Ectodermal cell (in vitro differentiated cells): ENCODE data around the gene LRBA.
A peak's percentile ranks its signal among the peaks of the same experiment; 100 is the strongest.

ENCODE experiments used
- H3K27ac ChIP-seq: 2 replicates; pipeline ENCODE4 v1.7.0; 2013; ENCODE audit warnings: mild to moderate bottlenecking, low read depth, low read length; ENCODE audit not compliant: insufficient read depth, poor library complexity, severe bottlenecking
- H3K27me3 ChIP-seq: 2 replicates; pipeline ENCODE4 v1.7.0; 2013; ENCODE audit warnings: mild to moderate bottlenecking, low read length; ENCODE audit not compliant: insufficient read depth, control insufficient read depth, poor library complexity, severe bottlenecking
- H3K36me3 ChIP-seq: one replicate; pipeline ENCODE4 v1.7.0; 2013; ENCODE audit warnings: low read length; ENCODE audit not compliant: control insufficient read depth, insufficient read depth
- H3K4me1 ChIP-seq: one replicate; pipeline ENCODE4 v1.7.0; 2013; ENCODE audit warnings: low read length; ENCODE audit not compliant: control insufficient read depth, insufficient read depth
- H3K4me3 ChIP-seq: 2 replicates; pipeline ENCODE4 v1.7.0; 2013; ENCODE audit warnings: low read depth, low read length, control low read depth; ENCODE audit not compliant: insufficient read depth
- H3K9me3 ChIP-seq: 2 replicates; pipeline ENCODE4 v1.7.0; 2013; ENCODE audit warnings: mild to moderate bottlenecking, low read length, moderate library complexity; ENCODE audit not compliant: control insufficient read depth
- WGBS, 2 experiments: methylation state at CpG; one replicate each; pipeline ENCODE4 v1.1.7; 2013; ENCODE audit warnings: missing lambda C conversion rate in 2 of 2; 5-methylcytosine and 5-hydroxymethylcytosine counted together

The LRBA gene

GRCh38 chr4:150305995-150306394 is 709.1 kb downstream of the LRBA start:
- Histone ChIP-seq H3K27ac (no peak overlapping the region), H3K36me3 (no peaks in the 10 kb centered on the region), H3K27me3 (no peaks in the 10 kb centered on the region), H3K4me3 (no peak overlapping the region), H3K9me3 (no peaks in the 10 kb centered on the region), H3K4me1 (no peaks in the 10 kb centered on the region)
- 96 to 100% methylated on average over 1 to 2 of the region's 2 CpGs for WGBS, 2 experiments

GRCh38 chr4:150302553-150302952 is 712.5 kb downstream of the LRBA start:
- Histone ChIP-seq H3K9me3 (no peaks in the 10 kb centered on the region), H3K36me3 (no peaks in the 10 kb centered on the region), H3K4me1 (no peaks in the 10 kb centered on the region), H3K27ac (no peak overlapping the region), H3K4me3 (no peak overlapping the region), H3K27me3 (no peaks in the 10 kb centered on the region)
- 91 to 94% methylated on average over 3 of the region's 4 CpGs for WGBS, 2 experiments

DNA sequence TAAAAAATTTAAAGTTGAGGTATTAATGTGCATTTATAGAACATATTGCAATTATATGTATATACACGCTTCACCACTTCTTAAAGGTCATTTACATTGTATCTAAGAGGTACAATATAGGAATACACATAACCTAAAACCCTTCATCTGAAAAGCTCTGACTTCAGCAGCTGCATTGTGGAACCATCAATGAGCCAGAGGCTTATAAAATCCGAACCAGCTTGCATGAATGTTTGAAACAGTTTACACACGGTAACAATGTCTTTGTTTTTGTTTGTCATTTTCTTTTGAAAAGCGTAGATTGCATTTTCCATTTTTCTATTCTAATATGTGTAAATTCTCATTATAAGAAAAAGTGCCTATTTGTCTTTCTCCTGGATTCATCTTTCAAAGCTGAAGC is 715.3 kb downstream of the LRBA start:
- H3K27me3 ChIP-seq = no peaks in the 10 kb centered on the region
- WGBS, 2 experiments = 88 to 95% methylated on average over 2 of the region's 4 CpGs
- no peaks in the 10 kb centered on the region for H3K4me1 ChIP-seq
- H3K36me3 ChIP-seq = no peaks in the 10 kb centered on the region
- no peaks in the 10 kb centered on the region for H3K9me3 ChIP-seq
- no peak overlapping the region for H3K4me3 ChIP-seq
- H3K27ac ChIP-seq = no peak overlapping the region

DNA sequence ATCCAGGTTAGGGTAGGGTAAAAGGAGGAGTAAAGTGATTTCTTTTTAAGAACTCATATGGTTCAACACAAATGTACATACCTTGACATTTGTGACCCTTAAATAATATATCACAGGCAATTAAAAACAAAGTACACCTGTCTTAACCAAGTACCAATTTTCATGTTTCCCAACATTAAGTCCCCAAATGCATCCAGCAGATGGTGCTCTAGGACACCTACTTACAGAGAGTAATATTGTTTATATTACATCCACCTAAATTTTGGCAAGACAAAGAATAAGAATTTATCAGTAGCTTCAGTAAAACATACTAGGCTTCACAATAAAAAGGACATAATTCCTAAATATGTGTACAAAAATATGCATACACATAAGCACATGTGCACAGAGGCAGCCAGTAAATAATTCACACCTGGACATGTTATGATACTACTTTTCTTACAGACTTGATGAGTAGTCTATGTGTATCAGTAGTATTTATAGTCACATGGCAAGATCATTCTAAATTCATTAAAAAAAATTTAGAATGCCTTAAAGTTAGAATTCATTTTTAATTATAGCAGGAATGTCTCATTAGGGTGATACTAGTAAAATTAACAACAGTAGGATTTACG is 717.1 kb downstream of the LRBA start:
- Histone ChIP-seq H3K4me3 (no peak overlapping the region), H3K27me3 (no peaks in the 10 kb centered on the region), H3K36me3 (no peaks in the 10 kb centered on the region), H3K9me3 (no peaks in the 10 kb centered on the region), H3K27ac (no peak overlapping the region), H3K4me1 (no peaks in the 10 kb centered on the region)
- 90 to 98% methylated on average over 1 of the region's 1 CpG for WGBS, 2 experiments

DNA sequence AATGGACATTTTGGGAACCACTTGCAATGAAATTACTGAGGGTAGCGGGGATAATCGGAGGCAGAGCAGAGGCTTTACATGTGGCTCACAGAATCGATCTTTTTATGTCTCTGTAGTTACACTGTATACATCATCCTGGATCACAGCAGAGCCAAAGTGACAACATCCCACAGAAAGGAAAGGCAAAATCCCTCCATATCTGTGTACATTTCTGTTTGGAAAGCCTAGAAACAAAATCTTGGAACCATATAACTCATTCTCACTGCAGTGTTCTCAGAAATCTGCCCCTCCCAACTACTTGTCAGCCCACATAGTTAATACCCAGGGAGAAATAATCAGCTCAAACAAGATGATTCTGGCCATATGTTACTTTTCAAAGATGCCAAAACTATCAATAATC is 725.2 kb downstream of the LRBA start:
- no peak overlapping the region for H3K4me3 ChIP-seq
- no peaks in the 10 kb centered on the region for H3K9me3 ChIP-seq
- H3K4me1 ChIP-seq = no peaks in the 10 kb centered on the region
- H3K27me3 ChIP-seq = no peaks in the 10 kb centered on the region
- H3K36me3 ChIP-seq = no peaks in the 10 kb centered on the region
- 92 to 94% methylated on average over 3 of the region's 3 CpGs for WGBS, 2 experiments
- no peak overlapping the region for H3K27ac ChIP-seq

DNA sequence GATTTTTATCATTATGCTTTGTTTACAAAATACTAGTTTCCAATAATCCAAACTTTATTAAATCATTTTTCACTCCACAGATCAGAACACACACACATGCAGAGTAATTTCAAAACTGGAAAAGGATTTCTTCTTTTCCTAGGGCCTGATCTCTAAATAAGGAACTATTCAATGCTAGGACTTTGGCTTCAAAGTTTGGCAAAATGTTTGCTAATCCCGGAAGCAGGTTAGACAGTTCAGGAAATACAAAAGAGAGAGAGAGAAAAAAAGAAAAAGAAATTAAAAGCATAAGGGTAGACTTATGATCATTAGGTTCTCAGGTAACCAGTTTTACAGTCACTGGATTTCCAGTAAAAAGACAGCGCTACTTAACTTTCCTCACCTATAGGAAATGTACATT is 725.9 kb downstream of the LRBA start:
- Histone ChIP-seq H3K4me1 (no peaks in the 10 kb centered on the region), H3K27ac (peak overlapping the region; percentile 6), H3K27me3 (no peaks in the 10 kb centered on the region), H3K36me3 (no peaks in the 10 kb centered on the region), H3K4me3 (no peak overlapping the region), H3K9me3 (no peaks in the 10 kb centered on the region)
- 92 to 95% methylated on average over 2 of the region's 2 CpGs for WGBS, 2 experiments

DNA sequence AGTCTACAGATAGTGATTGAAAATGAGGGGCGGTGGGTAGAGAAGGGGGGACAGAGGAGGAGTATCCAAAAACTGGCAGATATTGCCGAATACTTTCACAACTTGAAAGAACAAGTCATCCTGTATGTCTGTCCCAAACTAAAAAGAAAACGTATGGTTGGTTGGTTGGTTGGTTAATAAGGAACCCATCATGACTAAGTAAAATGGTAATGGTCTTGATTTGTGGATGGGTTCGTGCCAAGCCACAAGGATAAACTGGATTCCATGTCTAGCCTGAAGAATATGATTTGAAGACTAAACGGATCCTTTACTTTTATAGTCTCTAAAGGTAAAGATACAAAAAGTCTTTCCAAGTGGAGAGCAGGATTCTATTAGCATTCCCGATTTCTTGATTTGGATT is 728.4 kb downstream of the LRBA start:
- WGBS, 2 experiments = 97 to 98% methylated on average over 6 of the region's 6 CpGs

DNA sequence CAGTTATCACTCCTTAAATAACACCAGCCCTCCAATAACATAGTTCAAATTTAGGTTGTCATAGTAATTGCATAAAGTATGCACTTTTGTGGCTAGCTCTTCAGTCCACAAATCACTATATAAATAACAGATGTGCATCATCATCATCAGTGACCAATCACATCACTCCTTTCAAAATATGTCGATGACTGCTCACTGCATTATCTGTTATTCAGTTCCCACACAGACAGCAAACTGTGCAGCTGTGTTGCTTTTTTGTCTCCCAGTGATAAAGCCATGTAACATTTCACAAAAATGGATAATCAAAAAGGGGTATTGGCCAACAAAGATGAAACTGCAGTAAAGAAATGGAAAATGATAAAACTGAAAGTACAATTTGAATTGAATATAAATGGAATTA is 731.4 kb downstream of the LRBA start:
- no peaks in the 10 kb centered on the region for H3K27me3 ChIP-seq
- H3K4me3 ChIP-seq = no peak overlapping the region
- 93 to 100% methylated on average over 1 of the region's 1 CpG for WGBS, 2 experiments
- no peaks in the 10 kb centered on the region for H3K36me3 ChIP-seq
- H3K27ac ChIP-seq = no peak overlapping the region
- H3K4me1 ChIP-seq = peaks cover 11% of the 10 kb centered on the region
- no peaks in the 10 kb centered on the region for H3K9me3 ChIP-seq

More for the DNA sequence above, 728.4 kb downstream of the LRBA start:
- H3K4me3 ChIP-seq = no peak overlapping the region
- H3K27ac ChIP-seq = no peak overlapping the region
- H3K4me1 ChIP-seq = no peaks in the 10 kb centered on the region
- H3K27me3 ChIP-seq = no peaks in the 10 kb centered on the region
- H3K36me3 ChIP-seq = no peaks in the 10 kb centered on the region
- no peaks in the 10 kb centered on the region for H3K9me3 ChIP-seq

DNA sequence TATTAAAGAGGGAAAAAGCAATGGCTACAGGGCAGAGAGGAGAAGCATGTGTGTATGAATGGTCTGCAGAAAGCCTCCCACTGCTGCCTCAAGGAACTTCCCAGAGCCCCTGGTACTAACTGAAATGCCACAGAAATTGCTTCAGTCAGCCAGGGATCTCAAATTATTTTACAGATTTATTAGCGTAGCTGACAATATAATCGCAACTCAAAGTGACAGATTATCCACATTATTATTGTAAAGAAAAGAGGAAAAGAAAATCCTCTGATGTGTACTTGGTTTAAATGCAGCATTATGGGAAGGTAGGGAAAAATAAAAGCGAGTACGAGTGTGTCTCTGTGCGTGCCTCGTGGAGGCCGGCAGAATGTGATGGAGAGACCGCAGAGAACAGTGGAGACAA is 734.1 kb downstream of the LRBA start:
- Histone ChIP-seq H3K4me3 (no peak overlapping the region), H3K9me3 (no peaks in the 10 kb centered on the region), H3K27me3 (no peaks in the 10 kb centered on the region), H3K4me1 (peaks cover 11% of the 10 kb centered on the region), H3K27ac (no peak overlapping the region), H3K36me3 (no peaks in the 10 kb centered on the region)
- WGBS, 2 experiments = 91 to 97% methylated on average over 6 to 8 of the region's 8 CpGs

DNA sequence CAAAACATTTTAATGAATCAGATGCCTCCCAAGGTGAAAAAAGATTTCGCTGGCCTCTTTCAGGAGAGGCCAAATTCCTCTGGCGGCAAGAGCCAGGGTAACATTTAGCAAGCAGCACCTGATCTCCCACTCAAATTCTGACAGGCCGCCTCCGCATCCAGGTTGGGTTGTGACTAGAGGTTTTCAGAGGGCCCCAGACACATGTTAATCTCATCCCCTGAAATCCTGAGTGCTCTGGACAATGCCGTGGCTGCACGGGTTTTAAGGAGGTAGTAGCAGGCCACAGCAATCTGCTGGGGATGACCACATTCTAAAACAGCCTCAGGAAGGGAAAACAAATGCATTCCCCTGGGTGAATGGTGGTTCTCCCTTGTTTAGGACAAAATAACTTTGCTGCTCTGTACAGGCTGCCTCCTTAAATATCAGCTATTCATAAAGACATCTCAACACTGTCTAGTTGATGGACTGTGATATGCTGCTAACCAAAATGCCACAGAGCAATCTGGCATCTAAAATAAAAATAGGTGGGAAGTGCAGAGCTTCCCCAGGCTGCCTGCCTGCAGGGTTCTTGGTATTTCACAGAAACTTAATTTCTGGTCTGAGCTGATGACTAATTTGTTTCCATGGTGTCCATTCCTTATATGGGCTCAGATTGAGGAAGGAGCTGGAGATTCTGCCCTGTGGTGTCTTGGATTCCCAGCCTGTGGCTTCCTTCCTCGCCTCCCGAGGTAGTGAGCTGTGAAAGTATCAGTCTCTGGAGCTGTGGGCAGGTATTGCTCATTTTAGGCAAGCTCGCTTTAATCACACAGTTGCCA is 734.8 kb downstream of the LRBA start:
- H3K4me1 ChIP-seq = peaks cover 11% of the 10 kb centered on the region
- WGBS, 2 experiments = 78 to 80% methylated on average over 9 of the region's 9 CpGs
- H3K9me3 ChIP-seq = no peaks in the 10 kb centered on the region
- no peaks in the 10 kb centered on the region for H3K36me3 ChIP-seq
- H3K4me3 ChIP-seq = no peak overlapping the region
- H3K27ac ChIP-seq = no peak overlapping the region
- no peaks in the 10 kb centered on the region for H3K27me3 ChIP-seq
